HCT116 (cell line): ENCODE results near the gene NINJ2. TPM values are rescaled to one million over a fixed set of nuclear protein-coding genes. Genes with fewer than 3 reads are reported as not detected.

Source experiments
- ATAC-seq: fragments of 200-7000 bp; cut with Tn5 transposase; 2 replicates; pipeline ENCODE4 v1.9.1; 2020; ENCODE audit warnings: mild to moderate bottlenecking, moderate library complexity
- BruUV-seq: library from RNA; stranded (reverse); fragments of 400-500 nt; replicated peaks from 2 replicates; lab custom pipeline; 2021; lab: Mats Ljungman, UMichigan
- CTCF ChIA-PET: fragments of 300-600 bp; sonication (Branson Sonifier 250); formaldehyde crosslinking; loops from one replicate; lab custom pipeline; 2021; ENCODE audit warnings: antibody characterized with exemption; lab: Charles Lee
- POLR2A ChIA-PET: fragments of 300-600, 350-600 bp; sonication (Branson Sonifier 250); formaldehyde crosslinking; loops from one replicate; lab custom pipeline; 2021; ENCODE audit warnings: antibody characterized with exemption; lab: Charles Lee
- RAD21 ChIA-PET, 2 experiments: fragments of 300-600 bp; sonication (Branson Sonifier 250); formaldehyde crosslinking; loops; one replicate each; lab custom pipeline; 2023; ENCODE audit warnings: low total read pairs in 2 of 2; ENCODE audit not compliant: uncharacterized antibody in 2 of 2, unreplicated experiment in 2 of 2, low non-redundant PET in 1 of 2; lab: Charles Lee
- DNase-seq: peaks from one replicate; pipeline ENCODE4 v3.0.0-alpha.2; 2010; ENCODE audit warnings: low read depth, low spot score
- H2AFZ ChIP-seq: fragments of 200-600 bp; shearing (Covaris generic), sonication (generic); 2 replicates; pipeline ENCODE4 v1.6.1; 2017; ENCODE audit warnings: low read depth, mixed run types, mixed read lengths, antibody characterized with exemption, low read length; ENCODE audit not compliant: poor library complexity, severe bottlenecking
- H3K27ac ChIP-seq: 2 replicates; pipeline ENCODE4 v1.5.1; 2012; ENCODE audit warnings: low read depth, low read length
- H3K27me3 ChIP-seq: fragments of 200-600 bp; sonication (generic); 2 replicates; pipeline ENCODE4 v1.6.1; 2016; ENCODE audit warnings: mixed run types, low read length, mixed read lengths; ENCODE audit not compliant: insufficient read depth
- H3K36me3 ChIP-seq, 2 experiments: fragments of 200-500 bp in 1 of 2; fragments of 200-600 bp in 1 of 2; sonication (Bioruptor generic) in 1 of 2; sonication (generic) in 1 of 2; 2 replicates each; pipeline versions ENCODE4 v1.5.1 to v1.6.1; 2014 to 2016; ENCODE audit warnings: low read length in 2 of 2, inconsistent platforms in 1 of 2, mixed read lengths in 1 of 2, mixed run types in 1 of 2; ENCODE audit not compliant: insufficient read depth in 2 of 2, control insufficient read depth in 1 of 2
- H3K4me1 ChIP-seq, 2 experiments: fragments of 200-600 bp in 1 of 2; sonication (generic) in 1 of 2; 2 replicates each; pipeline versions ENCODE4 v1.5.1 to v1.6.1; 2012 to 2017; ENCODE audit warnings: low read length in 2 of 2, inconsistent platforms in 1 of 2, mild to moderate bottlenecking in 1 of 2, mixed read lengths in 1 of 2, mixed run types in 1 of 2, moderate library complexity in 1 of 2; ENCODE audit not compliant: insufficient read depth in 2 of 2, control insufficient read depth in 1 of 2
- H3K4me2 ChIP-seq: fragments of 200-600 bp; sonication (generic); 2 replicates; pipeline ENCODE4 v1.6.1; 2017; ENCODE audit warnings: mixed run types, low read length, mixed read lengths
- H3K4me3 ChIP-seq, 2 experiments: fragments of 200-600 bp in 1 of 2; sonication (generic) in 1 of 2; replicated peaks in 1 of 2; 2 replicates each; pipeline ENCODE4 v1.5.1; 2011 to 2016; ENCODE audit warnings: low read length in 2 of 2, control low read depth in 1 of 2, low read depth in 1 of 2, mild to moderate bottlenecking in 1 of 2, mixed read lengths in 1 of 2, mixed run types in 1 of 2
- H3K79me2 ChIP-seq: fragments of 200-600 bp; sonication (generic); 2 replicates; pipeline ENCODE4 v1.6.1; 2017; ENCODE audit warnings: mild to moderate bottlenecking, mixed run types, low read length, moderate library complexity, mixed read lengths; ENCODE audit not compliant: insufficient read depth
- H3K9ac ChIP-seq: fragments of 200-600 bp; sonication (generic); 2 replicates; pipeline ENCODE4 v1.6.1; 2016; ENCODE audit warnings: low read length, mixed read lengths
- H3K9me2 ChIP-seq: fragments of 200-600 bp; sonication (generic), shearing (Covaris generic); 2 replicates; pipeline ENCODE4 v1.6.1; 2017; ENCODE audit warnings: mixed run types, mild to moderate bottlenecking, moderate library complexity; ENCODE audit not compliant: insufficient read depth
- H3K9me3 ChIP-seq, 2 experiments: fragments of 200-500 bp in 1 of 2; fragments of 200-600 bp in 1 of 2; sonication (Bioruptor generic) in 1 of 2; sonication (generic) in 1 of 2; 2 replicates each; pipeline ENCODE4 v1.6.1; 2014 to 2017; ENCODE audit warnings: low read length in 2 of 2, mixed read lengths in 2 of 2, inconsistent platforms in 1 of 2, low read depth in 1 of 2, mild to moderate bottlenecking in 1 of 2, mixed run types in 1 of 2, moderate library complexity in 1 of 2; ENCODE audit not compliant: control insufficient read depth in 1 of 2, insufficient read depth in 1 of 2
- H4K20me1 ChIP-seq: fragments of 200-600 bp; sonication (generic), shearing (Covaris generic); 2 replicates; pipeline ENCODE4 v1.6.1; 2017; ENCODE audit warnings: mixed run types, mild to moderate bottlenecking, moderate library complexity; ENCODE audit not compliant: insufficient read depth
- ATF3 ChIP-seq: IDR thresholded peaks from 2 replicates; pipeline ENCODE4 v1.6.1; 2012
- CTCF ChIP-seq, 3 experiments: fragments of 200-600 bp in 1 of 3; sonication (generic) in 1 of 3; IDR thresholded peaks in 2 of 3; conservative IDR thresholded peaks in 1 of 3; 2 replicates each; pipeline ENCODE4 v1.5.1; 2012 to 2017; ENCODE audit warnings: low read depth in 2 of 3, low read length in 2 of 3, antibody characterized with exemption in 1 of 3, borderline replicate concordance in 1 of 3, control low read depth in 1 of 3, mild to moderate bottlenecking in 1 of 3, mixed read lengths in 1 of 3, mixed run types in 1 of 3, moderate library complexity in 1 of 3; ENCODE audit not compliant: insufficient read depth in 1 of 3
- EGR1 ChIP-seq: IDR thresholded peaks from 2 replicates; pipeline ENCODE4 v1.6.1; 2012; ENCODE audit warnings: low read depth
- ELF1 ChIP-seq: IDR thresholded peaks from 2 replicates; pipeline ENCODE4 v1.6.1; 2012; ENCODE audit warnings: low read depth, borderline replicate concordance
- EZH2 ChIP-seq: fragments of 200-600 bp; sonication (generic); IDR thresholded peaks from 2 replicates; pipeline ENCODE4 v1.6.1; 2017; ENCODE audit warnings: antibody characterized with exemption, mixed run types
- FOSL1 ChIP-seq: IDR thresholded peaks from 2 replicates; pipeline ENCODE4 v1.6.1; 2012; ENCODE audit warnings: low read depth
- JUND ChIP-seq: IDR thresholded peaks from 2 replicates; pipeline ENCODE4 v1.6.1; 2012
- MAX ChIP-seq: IDR thresholded peaks from 2 replicates; pipeline ENCODE4 v1.6.1; 2012
- POLR2A ChIP-seq: IDR thresholded peaks from 2 replicates; pipeline ENCODE4 v1.7.0; 2011; ENCODE audit warnings: borderline replicate concordance; ENCODE audit not compliant: insufficient read depth, insufficient read length; ENCODE audit errors: extremely low read depth
- POLR2AphosphoS5 ChIP-seq: IDR thresholded peaks from 2 replicates; pipeline ENCODE4 v1.6.1; 2011; ENCODE audit warnings: mild to moderate bottlenecking, low read depth, low read length, moderate library complexity
- REST ChIP-seq: IDR thresholded peaks from 2 replicates; pipeline ENCODE4 v1.6.1; 2012; ENCODE audit warnings: low read depth
- SP1 ChIP-seq: IDR thresholded peaks from 2 replicates; pipeline ENCODE4 v1.6.1; 2012; ENCODE audit warnings: low read depth
- SRF ChIP-seq: IDR thresholded peaks from 2 replicates; pipeline ENCODE4 v1.6.1; 2012; ENCODE audit warnings: low read depth
- TCF7L2 ChIP-seq: IDR thresholded peaks from 2 replicates; pipeline ENCODE4 v1.7.0; 2011; ENCODE audit warnings: borderline replicate concordance, inconsistent platforms; ENCODE audit not compliant: insufficient read depth, insufficient read length; ENCODE audit errors: extremely low read depth
- YY1 ChIP-seq: IDR thresholded peaks from 2 replicates; pipeline ENCODE4 v1.6.1; 2011; ENCODE audit warnings: low read length, low read depth, moderate library complexity, mild to moderate bottlenecking; ENCODE audit not compliant: insufficient replicate concordance; ENCODE audit errors: extremely low read depth
- ZBTB33 ChIP-seq: IDR thresholded peaks from 2 replicates; pipeline ENCODE4 v1.6.1; 2011; ENCODE audit warnings: mild to moderate bottlenecking, low read length, moderate library complexity; ENCODE audit not compliant: insufficient replicate concordance; ENCODE audit errors: extremely low read depth
- intact Hi-C: fragments of 100-400 bp; cut with micrococcal nuclease; formaldehyde crosslinking; loops from 2 replicates; pipeline ENCODE4 v1.10.0; 2022
- total RNA-seq: library from RNA; stranded (reverse); gene quantifications from one replicate; pipeline ENCODE4 v1.2.1, GENCODE V29; 2021; ENCODE audit not compliant: unreplicated experiment

NINJ2 gene
- total RNA-seq, 1 experiment from 2014 or later, result not detected

GRCh38 chr12:545835-546234 is 117.4 kb downstream of the NINJ2 start:
- no peaks in the 10 kb centered on the region for H3K9me2 ChIP-seq
- no peak overlapping the region for H2AFZ ChIP-seq
- BruUV-seq, result no TSS peak
- no peak overlapping the region for H3K4me2 ChIP-seq
- H3K4me1 ChIP-seq, result peaks cover 0 to 4% of the 10 kb centered on the region in 2 experiments; a peak in 1 of 4 replicates
- no peaks in the 10 kb centered on the region for H3K9me3 ChIP-seq
- TF ChIP-seq MAX (no peak), EGR1 (no peak), TCF7L2 (no peak), POLR2A (no peak), REST (no peak), ELF1 (no peak), CTCF (IDR thresholded peaks at IDR 0.05 in 2 of 3, conservative IDR thresholded peaks at IDR 0.05 in 1 of 3; ENCODE audit: borderline replicate concordance in 1 of 3, insufficient read depth in 1 of 3, low read depth in 2 of 3, low read length in 2 of 3) (no peak), EZH2 (no peak), ATF3 (no peak), YY1 (no peak), JUND (no peak), FOSL1 (no peak), SRF (no peak), SP1 (no peak), POLR2AphosphoS5 (no peak), ZBTB33 (no peak)
- TF ChIP-seq, all 23 proteins: peak for 0
- no peak overlapping the region for H3K9ac ChIP-seq
- no peak overlapping the region for H3K4me3 ChIP-seq
- POLR2A ChIA-PET, result no interaction called here
- no peak for DNase-seq
- intact Hi-C loops, result no loop called here
- ATAC-seq, result no peak
- no peak overlapping the region for H3K27ac ChIP-seq
- RAD21 ChIA-PET, result no interaction called here
- CTCF ChIA-PET, result interaction anchor here (2.4 kb wide), 1 partner anchor 104 kb away, joined by 14 read pairs; no protein-coding TSS in a partner anchor
- no peaks in the 10 kb centered on the region for H3K36me3 ChIP-seq
- H3K27me3 ChIP-seq, result no peaks in the 10 kb centered on the region
- H4K20me1 ChIP-seq, result no peaks in the 10 kb centered on the region
- H3K79me2 ChIP-seq, result no peaks in the 10 kb centered on the region
